HUES48 (cell line): Measurements from ENCODE around the gene DMD.

Experiments used
- H3K27ac ChIP-seq: one replicate; pipeline ENCODE4 v1.7.0; 2013; ENCODE audit warnings: low read depth, low read length, inconsistent platforms
- H3K27me3 ChIP-seq: 2 replicates; pipeline ENCODE4 v1.6.1; 2013; ENCODE audit warnings: mild to moderate bottlenecking, low read length; ENCODE audit not compliant: control insufficient read depth, insufficient read depth
- H3K36me3 ChIP-seq: 2 replicates; pipeline ENCODE4 v1.6.1; 2013; ENCODE audit warnings: low read length; ENCODE audit not compliant: control insufficient read depth, insufficient read depth
- H3K4me1 ChIP-seq: 2 replicates; pipeline ENCODE4 v1.6.1; 2013; ENCODE audit warnings: mild to moderate bottlenecking, low read length; ENCODE audit not compliant: control insufficient read depth, insufficient read depth
- H3K4me3 ChIP-seq: 2 replicates; pipeline ENCODE4 v1.5.1; 2013; ENCODE audit warnings: mild to moderate bottlenecking, low read depth, low read length
- H3K9ac ChIP-seq: 2 replicates; pipeline ENCODE4 v1.6.1; 2013; ENCODE audit warnings: mild to moderate bottlenecking, low read depth, low read length, moderate library complexity
- H3K9me3 ChIP-seq: 2 replicates; pipeline ENCODE4 v1.6.1; 2013; ENCODE audit warnings: low read length; ENCODE audit not compliant: control insufficient read depth, insufficient read depth

Gene DMD

DNA sequence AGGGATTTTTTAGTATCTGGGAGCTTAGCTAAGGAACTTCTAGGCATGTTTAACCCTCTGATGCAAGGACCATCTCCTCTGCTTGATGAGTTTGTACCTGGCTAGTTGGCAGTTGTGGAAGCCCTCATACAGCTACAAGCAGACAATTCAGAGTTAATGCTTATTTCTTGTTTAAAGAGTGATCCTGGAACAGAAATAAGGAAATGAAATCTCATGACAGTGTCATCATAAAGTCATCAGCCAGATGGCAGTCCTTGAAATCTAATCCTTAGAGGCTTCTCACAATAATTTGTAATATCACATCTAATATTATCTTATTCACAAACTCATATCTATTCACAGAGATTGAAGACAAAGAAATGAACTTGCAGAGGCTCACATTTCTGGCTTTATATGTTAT is 1557.9 kb downstream of the DMD start:
- Histone ChIP-seq H3K27ac (no peak overlapping the region), H3K27me3 (no peaks in the 10 kb centered on the region), H3K9me3 (no peaks in the 10 kb centered on the region), H3K9ac (no peak overlapping the region), H3K4me1 (no peaks in the 10 kb centered on the region), H3K4me3 (no peak overlapping the region), H3K36me3 (no peaks in the 10 kb centered on the region)

DNA sequence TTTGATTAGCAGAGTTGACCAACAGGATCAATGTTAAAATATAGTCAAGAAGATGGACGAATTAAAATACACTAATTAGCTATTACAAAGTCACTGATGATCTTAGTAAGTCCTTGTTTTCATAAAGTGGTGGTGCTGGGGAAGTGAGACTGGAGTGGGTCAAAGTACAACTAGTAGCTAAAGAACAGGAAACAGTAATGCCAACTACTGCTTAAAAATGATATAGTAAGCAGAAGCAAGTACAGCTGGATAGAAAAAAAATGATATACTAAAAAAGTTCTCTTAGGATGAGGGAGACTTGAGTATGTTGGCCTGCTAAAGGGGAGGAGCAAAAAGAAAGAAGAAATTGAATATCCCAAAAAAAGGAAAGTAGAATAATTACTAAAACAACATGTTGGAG is 1558.7 kb downstream of the DMD start:
- Histone ChIP-seq H3K27me3 (no peaks in the 10 kb centered on the region), H3K36me3 (no peaks in the 10 kb centered on the region), H3K4me1 (no peaks in the 10 kb centered on the region), H3K4me3 (no peak overlapping the region), H3K9ac (no peak overlapping the region), H3K9me3 (no peaks in the 10 kb centered on the region), H3K27ac (no peak overlapping the region)

DNA sequence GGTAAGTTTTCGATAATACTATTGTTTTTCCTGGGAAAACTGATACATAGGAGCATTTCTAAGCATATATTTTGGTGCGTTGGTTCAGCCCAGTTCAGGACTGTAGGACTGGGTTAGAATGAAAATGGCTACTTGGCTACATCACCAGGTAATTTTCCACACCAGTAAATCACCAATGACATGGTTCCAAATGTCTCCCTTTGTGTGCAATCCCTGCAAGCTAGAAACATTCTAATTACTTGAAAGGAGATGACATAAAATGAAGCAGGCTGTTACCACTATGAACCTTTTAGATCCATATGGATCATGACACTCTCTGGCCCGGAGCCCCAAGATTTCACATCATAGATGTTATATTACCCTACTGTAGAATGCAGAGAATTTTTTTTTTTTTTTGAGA is 1562.1 kb downstream of the DMD start:
- no peak overlapping the region for H3K4me3 ChIP-seq
- no peaks in the 10 kb centered on the region for H3K4me1 ChIP-seq
- H3K27ac ChIP-seq: no peak overlapping the region
- no peaks in the 10 kb centered on the region for H3K9me3 ChIP-seq
- H3K27me3 ChIP-seq: no peaks in the 10 kb centered on the region
- no peak overlapping the region for H3K9ac ChIP-seq
- H3K36me3 ChIP-seq: no peaks in the 10 kb centered on the region

DNA sequence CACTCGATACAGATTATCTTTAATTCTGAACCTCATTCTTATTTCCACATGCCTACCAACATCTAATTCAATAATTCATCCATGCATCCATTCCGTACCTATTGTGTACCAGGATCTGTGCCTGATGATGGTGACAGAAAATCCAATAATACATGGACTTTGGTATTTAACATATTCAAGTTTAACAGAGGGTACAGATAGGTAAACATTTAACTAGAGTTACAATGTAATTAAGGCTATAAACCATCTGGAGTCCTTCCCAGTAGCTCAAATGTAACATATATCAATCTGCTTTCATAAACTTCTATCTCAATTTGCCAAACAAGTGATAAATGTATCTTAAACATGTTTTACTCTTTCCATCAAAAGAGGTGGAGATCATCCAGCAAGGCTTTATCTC is 1578.0 kb downstream of the DMD start:
- H3K4me3 ChIP-seq: no peak overlapping the region
- H3K27ac ChIP-seq: no peak overlapping the region
- no peaks in the 10 kb centered on the region; the same call in 1 of the 2 replicates for H3K27me3 ChIP-seq
- H3K9ac ChIP-seq: no peak overlapping the region
- no peaks in the 10 kb centered on the region for H3K36me3 ChIP-seq
- H3K9me3 ChIP-seq: no peaks in the 10 kb centered on the region
- H3K4me1 ChIP-seq: peaks cover 11% of the 10 kb centered on the region; the same call in 1 of the 2 replicates

DNA sequence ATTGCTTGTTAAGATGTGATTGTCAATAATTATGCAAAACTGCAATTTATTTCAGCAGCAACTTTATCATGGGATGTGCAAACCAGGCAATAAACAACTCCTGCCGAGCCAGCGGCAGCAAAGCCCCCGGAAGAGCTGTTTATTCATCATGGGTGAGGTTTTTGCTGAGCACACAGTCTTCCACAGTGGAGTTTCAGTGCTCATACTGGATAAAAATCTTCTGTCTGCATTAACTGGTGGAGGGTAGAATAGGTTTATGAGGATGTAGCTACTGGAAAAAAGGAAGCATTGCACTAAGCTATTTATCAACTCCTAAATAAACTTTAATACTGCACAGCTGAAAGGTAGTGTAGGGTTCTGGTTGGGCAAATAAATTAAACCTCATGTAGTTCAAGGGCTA is 1582.2 kb downstream of the DMD start:
- no peaks in the 10 kb centered on the region for H3K9me3 ChIP-seq
- no peaks in the 10 kb centered on the region for H3K36me3 ChIP-seq
- no peaks in the 10 kb centered on the region; the same call in 1 of the 2 replicates for H3K27me3 ChIP-seq
- no peak overlapping the region for H3K4me3 ChIP-seq
- peaks cover 16% of the 10 kb centered on the region; the same call in 1 of the 2 replicates for H3K4me1 ChIP-seq
- no peak overlapping the region for H3K27ac ChIP-seq
- no peak overlapping the region for H3K9ac ChIP-seq

DNA sequence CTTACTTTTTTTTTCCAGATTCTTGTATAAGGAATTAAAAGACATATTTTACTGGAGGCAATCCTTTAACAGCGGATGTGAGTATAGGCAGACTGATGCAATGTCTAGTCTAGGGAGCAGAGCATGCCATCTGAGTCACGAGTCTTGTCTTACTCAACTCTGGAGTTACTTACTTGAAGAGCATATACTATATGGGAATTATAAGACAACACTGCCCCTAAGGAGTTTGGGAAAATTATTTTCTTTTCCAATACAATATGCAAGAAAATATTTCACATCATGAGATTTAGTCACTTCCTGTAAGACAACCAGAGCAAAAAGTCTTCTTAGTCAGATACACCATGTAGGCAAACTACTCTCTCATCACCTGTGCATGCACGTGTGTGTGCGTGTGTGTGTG is 1602.2 kb downstream of the DMD start:
- H3K36me3 ChIP-seq: no peaks in the 10 kb centered on the region
- H3K27me3 ChIP-seq: 0 out of 2 replicates have a peak, but pooled peaks cover 2% of the 10 kb centered on the region
- H3K27ac ChIP-seq: no peak overlapping the region
- H3K9ac ChIP-seq: no peak overlapping the region
- H3K4me1 ChIP-seq: peaks cover 14% of the 10 kb centered on the region; the same call in 1 of the 2 replicates
- no peaks in the 10 kb centered on the region for H3K9me3 ChIP-seq
- no peak overlapping the region for H3K4me3 ChIP-seq

DNA sequence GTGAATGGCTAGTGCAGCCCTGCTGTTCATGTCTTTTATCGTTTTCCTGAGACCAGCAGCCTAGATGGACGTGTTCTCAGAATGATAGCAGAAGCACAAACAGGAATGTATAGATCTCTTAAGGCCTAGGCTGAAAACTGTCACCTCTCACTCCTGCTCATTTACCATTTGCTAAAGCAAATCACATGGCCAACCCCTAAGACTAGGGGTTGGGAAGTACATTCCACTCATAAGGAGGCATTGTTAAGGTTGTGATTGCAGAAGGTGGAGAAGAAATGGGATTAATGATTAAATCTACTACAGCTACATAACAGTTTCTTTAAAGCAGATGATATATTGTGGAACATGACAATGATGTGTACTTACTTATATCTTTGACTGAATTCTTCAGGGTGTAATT is 1602.7 kb downstream of the DMD start:
- H3K9ac ChIP-seq: no peak overlapping the region
- H3K27me3 ChIP-seq: 0 out of 2 replicates have a peak, but pooled peaks cover 2% of the 10 kb centered on the region
- H3K4me1 ChIP-seq: peaks cover 12% of the 10 kb centered on the region; the same call in 1 of the 2 replicates
- H3K36me3 ChIP-seq: no peaks in the 10 kb centered on the region
- no peak overlapping the region for H3K4me3 ChIP-seq
- H3K9me3 ChIP-seq: no peaks in the 10 kb centered on the region
- H3K27ac ChIP-seq: no peak overlapping the region

DNA sequence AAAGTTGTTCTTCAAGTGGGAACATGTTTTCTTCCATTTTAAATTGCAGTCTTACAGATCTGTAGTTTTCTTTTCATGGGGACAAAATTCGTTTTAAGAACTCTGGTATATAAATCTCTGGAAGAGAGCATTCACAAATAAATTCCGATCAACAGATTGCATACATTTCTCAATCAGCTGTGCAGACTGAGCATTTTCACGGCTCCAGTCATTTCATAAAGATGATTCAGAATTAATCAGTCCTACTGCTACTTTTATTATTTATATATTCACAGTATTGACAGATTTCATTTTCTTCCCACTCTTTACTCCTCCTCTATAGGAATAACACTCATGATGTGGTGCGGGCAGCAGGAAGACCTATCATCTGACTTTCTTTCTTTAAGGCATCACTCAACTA is 1604.6 kb downstream of the DMD start:
- H3K9ac ChIP-seq: no peak overlapping the region
- H3K27ac ChIP-seq: no peak overlapping the region
- H3K27me3 ChIP-seq: 0 out of 2 replicates have a peak, but pooled peaks cover 2% of the 10 kb centered on the region
- H3K4me3 ChIP-seq: no peak overlapping the region
- peaks cover 12% of the 10 kb centered on the region; the same call in 1 of the 2 replicates for H3K4me1 ChIP-seq
- no peaks in the 10 kb centered on the region for H3K9me3 ChIP-seq
- no peaks in the 10 kb centered on the region for H3K36me3 ChIP-seq

DNA sequence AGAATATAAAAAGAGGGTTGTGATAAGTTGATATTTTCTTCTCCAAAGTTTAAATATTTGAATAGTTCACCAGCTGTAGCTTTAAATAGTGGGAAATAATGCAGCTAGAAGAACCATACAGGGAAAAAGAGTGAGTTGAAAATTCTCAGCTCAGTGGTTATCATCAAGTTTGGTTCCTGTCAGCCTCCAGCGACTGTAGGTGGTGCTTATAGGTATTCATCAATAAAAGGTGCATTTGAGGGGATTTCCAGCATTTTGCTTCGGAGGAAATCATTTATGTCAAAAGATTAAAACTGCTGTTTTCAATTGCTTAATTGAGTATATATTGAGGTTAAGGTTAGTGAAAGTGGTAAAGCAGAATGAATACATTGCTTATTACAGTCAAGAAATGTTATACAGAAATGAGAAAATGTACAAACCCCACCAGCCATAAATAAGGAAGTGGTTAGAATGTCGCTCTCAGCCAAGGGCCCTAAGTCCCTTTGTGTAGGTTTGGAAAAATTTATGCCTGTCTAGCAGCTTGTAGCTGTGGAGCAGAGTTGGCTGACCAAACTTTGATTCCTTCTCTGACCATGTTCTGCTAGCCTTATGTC is 1606.6 kb downstream of the DMD start:
- Histone ChIP-seq H3K27ac (no peak overlapping the region), H3K4me1 (peaks cover 12% of the 10 kb centered on the region; the same call in 1 of the 2 replicates), H3K27me3 (0 out of 2 replicates have a peak, but pooled peaks cover 2% of the 10 kb centered on the region), H3K9ac (no peak overlapping the region), H3K9me3 (no peaks in the 10 kb centered on the region), H3K4me3 (no peak overlapping the region), H3K36me3 (no peaks in the 10 kb centered on the region)

DNA sequence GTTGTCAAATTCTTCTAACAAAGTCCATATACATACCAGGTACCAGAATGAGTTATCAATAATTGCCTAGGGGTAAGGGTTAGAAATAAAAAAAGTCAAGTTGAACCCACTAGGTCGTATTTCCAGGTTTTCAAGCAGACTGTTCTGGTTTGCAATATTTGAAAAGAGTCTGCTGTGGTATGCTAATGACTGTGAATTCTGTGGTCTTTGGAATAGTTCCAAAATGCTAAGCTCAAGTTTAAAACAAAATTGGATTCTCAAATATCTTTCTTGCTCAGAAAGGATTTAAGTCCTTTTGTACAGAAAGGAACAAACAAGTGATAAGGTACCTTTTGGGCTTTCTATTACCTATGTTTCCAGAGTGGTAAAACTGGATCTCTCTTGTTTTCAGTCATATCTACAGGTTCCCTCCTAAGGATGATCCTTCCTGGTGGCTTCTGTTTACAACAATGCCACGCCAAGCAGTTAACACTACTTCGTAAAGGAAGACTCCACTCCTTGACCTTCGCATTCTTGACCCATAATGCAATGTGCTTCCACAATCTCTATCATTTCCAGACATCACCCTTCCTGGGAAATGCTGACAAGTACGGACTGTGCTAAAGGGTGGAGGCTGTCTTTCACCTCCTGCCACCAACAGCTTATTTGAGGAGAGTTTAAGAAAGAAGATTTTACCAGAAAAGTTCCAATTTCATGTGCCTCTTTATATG is 1607.8 kb downstream of the DMD start:
- no peak overlapping the region for H3K9ac ChIP-seq
- no peak overlapping the region for H3K4me3 ChIP-seq
- no peaks in the 10 kb centered on the region for H3K9me3 ChIP-seq
- 0 out of 2 replicates have a peak, but pooled peaks cover under 1% of the 10 kb centered on the region for H3K27me3 ChIP-seq
- no peak overlapping the region for H3K27ac ChIP-seq
- H3K4me1 ChIP-seq: peaks cover 9% of the 10 kb centered on the region; the same call in 1 of the 2 replicates
- H3K36me3 ChIP-seq: no peaks in the 10 kb centered on the region

DNA sequence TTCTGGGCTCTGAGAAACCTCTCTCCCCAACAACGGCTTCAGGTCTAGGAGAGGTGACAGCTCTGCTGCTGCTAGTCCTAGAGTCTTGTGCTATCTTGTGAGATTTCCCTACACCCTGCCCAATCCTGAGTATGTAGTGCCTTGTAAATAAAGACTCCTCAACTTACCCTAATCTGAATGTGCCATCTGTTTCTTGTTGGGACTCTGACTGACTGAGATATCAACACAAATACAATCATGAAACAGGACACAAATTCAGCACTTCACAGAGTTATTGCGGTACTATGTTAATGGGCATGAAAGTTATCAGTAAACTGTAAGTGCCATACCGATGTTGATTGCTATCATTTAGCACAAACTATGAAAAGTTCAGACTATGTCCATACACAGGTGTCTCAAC is 1610.5 kb downstream of the DMD start:
- Histone ChIP-seq H3K27me3 (no peaks in the 10 kb centered on the region), H3K4me1 (no peaks in the 10 kb centered on the region), H3K27ac (no peak overlapping the region), H3K36me3 (no peaks in the 10 kb centered on the region), H3K9me3 (no peaks in the 10 kb centered on the region), H3K4me3 (no peak overlapping the region), H3K9ac (no peak overlapping the region)
